Endodermal cell (in vitro differentiated cells): Measurements from ENCODE around the gene ZFYVE28. TPM values are rescaled to one million over a fixed set of nuclear protein-coding genes. Genes with fewer than 3 reads are reported as not detected.

Experiments used
- DNase-seq: peaks from one replicate; pipeline ENCODE4 v3.0.0-alpha.2; 2017
- H3K27ac ChIP-seq: 2 replicates; pipeline ENCODE4 v1.5.1; 2013; ENCODE audit warnings: mild to moderate bottlenecking, low read depth, low read length, moderate library complexity
- H3K27me3 ChIP-seq: 2 replicates; pipeline ENCODE4 v1.6.1; 2013; ENCODE audit warnings: mild to moderate bottlenecking, low read length, moderate library complexity; ENCODE audit not compliant: insufficient read depth, control insufficient read depth, poor library complexity, severe bottlenecking
- H3K36me3 ChIP-seq: 2 replicates; pipeline ENCODE4 v1.7.0; 2013; ENCODE audit warnings: mild to moderate bottlenecking, low read length, moderate library complexity; ENCODE audit not compliant: control insufficient read depth, insufficient read depth
- H3K4me1 ChIP-seq: one replicate; pipeline ENCODE4 v1.7.0; 2013; ENCODE audit warnings: low read length; ENCODE audit not compliant: control insufficient read depth, insufficient read depth
- H3K4me3 ChIP-seq: 2 replicates; pipeline ENCODE4 v1.5.1; 2013; ENCODE audit warnings: mild to moderate bottlenecking, low read length, moderate library complexity
- H3K9ac ChIP-seq: 2 replicates; pipeline ENCODE4 v1.6.1; 2013; ENCODE audit warnings: mild to moderate bottlenecking, low read length, moderate library complexity; ENCODE audit not compliant: poor library complexity, severe bottlenecking; ENCODE audit errors: extremely low read depth
- H3K9me3 ChIP-seq: 2 replicates; pipeline ENCODE4 v1.6.1; 2013; ENCODE audit warnings: mild to moderate bottlenecking, low read length, moderate library complexity; ENCODE audit not compliant: control insufficient read depth
- H3K27ac Mint-ChIP-seq: 2 replicates; pipeline ENCODE4 v1.8.0; 2020; ENCODE audit warnings: mixed read lengths
- H3K27me3 Mint-ChIP-seq: 2 replicates; pipeline ENCODE4 v1.8.0; 2021; ENCODE audit warnings: mild to moderate bottlenecking, mixed read lengths; ENCODE audit not compliant: insufficient read depth
- H3K36me3 Mint-ChIP-seq: 2 replicates; pipeline ENCODE4 v1.8.0; 2020; ENCODE audit warnings: low read depth, mixed read lengths
- H3K4me1 Mint-ChIP-seq: 2 replicates; pipeline ENCODE4 v1.8.0; 2020; ENCODE audit warnings: mixed read lengths
- H3K4me3 Mint-ChIP-seq: 2 replicates; pipeline ENCODE4 v1.8.0; 2020; ENCODE audit warnings: mild to moderate bottlenecking, moderate library complexity, mixed read lengths
- H3K9me3 Mint-ChIP-seq: 2 replicates; pipeline ENCODE4 v1.8.0; 2020; ENCODE audit warnings: mild to moderate bottlenecking, mixed read lengths
- CTCF ChIP-seq: fragments of 200-600 bp; sonication (generic); conservative IDR thresholded peaks from 2 replicates; pipeline ENCODE4 v1.5.0; 2021; ENCODE audit warnings: antibody characterized with exemption, mild to moderate bottlenecking
- WGBS, 2 experiments: methylation state at CpG; one replicate each; pipeline versions ENCODE4 v1.1.5 to v1.1.7; 2013; ENCODE audit warnings: missing lambda C conversion rate in 2 of 2, mixed read lengths in 1 of 2; ENCODE audit not compliant: insufficient coverage in 1 of 2, insufficient read length in 1 of 2; 5-methylcytosine and 5-hydroxymethylcytosine counted together
- total RNA-seq, 2 donors: library from RNA; stranded (reverse); fragmentation: NEBNext Ultra II Directional in 1 of 2; extraction: Animal tissue kit (Norgen Biotek cat#: 25700) in 1 of 2; gene quantifications; 2 replicates in 1 of 2; 3 replicates in 1 of 2; pipeline ENCODE4 v1.2.1, GENCODE V29; 2021

The ZFYVE28 gene
- total RNA-seq, 2 donors from 2014 or later = 0.73 to 1.6 TPM

GRCh38 chr4:2313366-2313765 lies 105.1 kb downstream of the ZFYVE28 start:
- Mint-ChIP-seq H3K4me3 (no peak overlapping the region), H3K27me3 (peaks cover 2% of the 10 kb centered on the region), H3K4me1 (no peaks in the 10 kb centered on the region), H3K36me3 (no peaks in the 10 kb centered on the region), H3K9me3 (peaks cover 18% of the 10 kb centered on the region), H3K27ac (no peak overlapping the region)
- DNase-seq = no peak
- no peak overlapping the region for H3K27ac ChIP-seq
- no peak overlapping the region for H3K4me3 ChIP-seq
- WGBS, 2 experiments = 84 to 86% methylated on average over 5 of the region's 5 CpGs
- H3K9me3 ChIP-seq = no peaks in the 10 kb centered on the region
- no peaks in the 10 kb centered on the region for H3K36me3 ChIP-seq
- H3K4me1 ChIP-seq = no peaks in the 10 kb centered on the region
- H3K9ac ChIP-seq = no peak overlapping the region
- TF ChIP-seq CTCF = no peak
- no peaks in the 10 kb centered on the region for H3K27me3 ChIP-seq

GRCh38 chr4:2306773-2307410 lies 111.6 kb downstream of the ZFYVE28 start:
- Mint-ChIP-seq H3K36me3 (no peaks in the 10 kb centered on the region), H3K4me1 (no peaks in the 10 kb centered on the region), H3K4me3 (no peak overlapping the region), H3K27ac (no peak overlapping the region), H3K9me3 (peaks cover 38% of the 10 kb centered on the region), H3K27me3 (peaks cover 2% of the 10 kb centered on the region)
- WGBS, 2 experiments = 86 to 91% methylated on average over 9 to 10 of the region's 10 CpGs
- peaks cover 16% of the 10 kb centered on the region for H3K9me3 ChIP-seq
- DNase-seq = no peak
- no peak overlapping the region for H3K4me3 ChIP-seq
- no peak overlapping the region for H3K9ac ChIP-seq
- no peak for TF ChIP-seq CTCF
- no peaks in the 10 kb centered on the region for H3K36me3 ChIP-seq
- H3K27ac ChIP-seq = no peak overlapping the region
- no peaks in the 10 kb centered on the region for H3K27me3 ChIP-seq
- H3K4me1 ChIP-seq = no peaks in the 10 kb centered on the region

- TF ChIP-seq CTCF = no peak
- Histone ChIP-seq H3K27me3 (no peaks in the 10 kb centered on the region), H3K27ac (no peak overlapping the region), H3K4me1 (no peaks in the 10 kb centered on the region), H3K4me3 (no peak overlapping the region), H3K9ac (no peak overlapping the region), H3K9me3 (peaks cover 16% of the 10 kb centered on the region), H3K36me3 (no peaks in the 10 kb centered on the region)
- WGBS, 2 experiments = 90 to 93% methylated on average over 11 of the region's 11 CpGs
- peaks cover 36% of the 10 kb centered on the region for H3K9me3 Mint-ChIP-seq
- H3K4me3 Mint-ChIP-seq = no peak overlapping the region
- no peaks in the 10 kb centered on the region for H3K36me3 Mint-ChIP-seq
- no peak overlapping the region for H3K27ac Mint-ChIP-seq
- DNase-seq = no peak
- peaks cover 2% of the 10 kb centered on the region for H3K27me3 Mint-ChIP-seq
- H3K4me1 Mint-ChIP-seq = no peaks in the 10 kb centered on the region
Measured at GRCh38 chr4:2305766-2306501, 112.5 kb downstream of the ZFYVE28 start.
